Right lobe of liver (tissue), 4 donors: ENCODE measurements around the gene SLC17A9.

Experiments
- POLR2A ChIP-seq: fragments of 450-650 bp; IDR thresholded peaks from one replicate; pipeline ENCODE4 v1.6.1; 2017; ENCODE audit warnings: antibody characterized with exemption, mild to moderate bottlenecking
- TF ChIP-seq, protein P1 (sequence below), 4 donors: fragments of 200-600 bp in 3 of 4; fragments of 450-650 bp in 1 of 4; IDR thresholded peaks; one replicate each; pipeline versions ENCODE4 v1.5.1 to v1.8.0; 2016 to 2022; ENCODE audit warnings: antibody characterized with exemption in 4 of 4, mild to moderate bottlenecking in 2 of 4
- donor health status: DM: no; HTN: no; CAD: no.
- donor health status: DM: no; HTN: no; CAD: no.
- donor health status: DM: no; HTN: yes; CAD: no.

DNA sequence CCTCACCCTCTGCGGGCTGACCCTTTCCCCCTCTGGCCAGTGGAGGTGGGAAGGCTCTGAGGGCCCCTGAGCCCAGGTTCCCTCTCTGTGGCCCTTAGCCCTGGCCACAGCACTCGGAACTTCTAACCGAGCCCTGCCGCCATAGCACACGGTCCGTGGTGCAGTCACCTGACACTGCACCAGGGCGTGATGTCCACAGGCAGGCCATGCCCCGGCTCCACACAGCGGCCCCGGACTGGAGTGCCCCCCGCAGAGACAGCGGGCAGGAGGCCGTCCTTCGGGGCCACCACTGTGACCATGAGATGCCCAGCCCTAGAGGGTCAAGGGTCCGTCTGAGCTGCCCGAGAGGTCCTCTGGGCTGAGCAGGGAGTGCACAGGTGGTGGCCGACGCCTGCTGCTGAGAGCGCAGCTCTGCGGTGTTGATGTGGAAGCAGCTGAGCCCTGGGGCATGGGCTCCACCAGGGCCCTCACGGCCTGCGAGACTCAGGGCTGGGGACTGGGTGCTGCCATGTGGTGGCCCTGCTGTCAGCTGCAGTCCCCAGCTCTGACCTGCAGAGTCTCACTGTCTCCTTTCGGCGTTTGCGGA, 65.4 kb downstream of the SLC17A9 start:
- TF ChIP-seq, protein P1, sequence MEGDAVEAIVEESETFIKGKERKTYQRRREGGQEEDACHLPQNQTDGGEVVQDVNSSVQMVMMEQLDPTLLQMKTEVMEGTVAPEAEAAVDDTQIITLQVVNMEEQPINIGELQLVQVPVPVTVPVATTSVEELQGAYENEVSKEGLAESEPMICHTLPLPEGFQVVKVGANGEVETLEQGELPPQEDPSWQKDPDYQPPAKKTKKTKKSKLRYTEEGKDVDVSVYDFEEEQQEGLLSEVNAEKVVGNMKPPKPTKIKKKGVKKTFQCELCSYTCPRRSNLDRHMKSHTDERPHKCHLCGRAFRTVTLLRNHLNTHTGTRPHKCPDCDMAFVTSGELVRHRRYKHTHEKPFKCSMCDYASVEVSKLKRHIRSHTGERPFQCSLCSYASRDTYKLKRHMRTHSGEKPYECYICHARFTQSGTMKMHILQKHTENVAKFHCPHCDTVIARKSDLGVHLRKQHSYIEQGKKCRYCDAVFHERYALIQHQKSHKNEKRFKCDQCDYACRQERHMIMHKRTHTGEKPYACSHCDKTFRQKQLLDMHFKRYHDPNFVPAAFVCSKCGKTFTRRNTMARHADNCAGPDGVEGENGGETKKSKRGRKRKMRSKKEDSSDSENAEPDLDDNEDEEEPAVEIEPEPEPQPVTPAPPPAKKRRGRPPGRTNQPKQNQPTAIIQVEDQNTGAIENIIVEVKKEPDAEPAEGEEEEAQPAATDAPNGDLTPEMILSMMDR (IDR thresholded peaks at IDR 0.05): no peak
- no peak for TF ChIP-seq POLR2A
